C4-2B (cell line): ENCODE measurements around the gene PGS1.

Experiments
- H3K27ac ChIP-seq: fragments of 450-650 bp; 2 replicates; pipeline ENCODE4 v1.5.1; 2017
- CTCF ChIP-seq: fragments of 450-650 bp; conservative IDR thresholded peaks from 2 replicates; pipeline ENCODE4 v1.5.1; 2017; ENCODE audit warnings: mild to moderate bottlenecking
- ZFX ChIP-seq: fragments of 450-650 bp; IDR thresholded peaks from 2 replicates; pipeline ENCODE4 v1.6.1; 2017

Gene PGS1

DNA sequence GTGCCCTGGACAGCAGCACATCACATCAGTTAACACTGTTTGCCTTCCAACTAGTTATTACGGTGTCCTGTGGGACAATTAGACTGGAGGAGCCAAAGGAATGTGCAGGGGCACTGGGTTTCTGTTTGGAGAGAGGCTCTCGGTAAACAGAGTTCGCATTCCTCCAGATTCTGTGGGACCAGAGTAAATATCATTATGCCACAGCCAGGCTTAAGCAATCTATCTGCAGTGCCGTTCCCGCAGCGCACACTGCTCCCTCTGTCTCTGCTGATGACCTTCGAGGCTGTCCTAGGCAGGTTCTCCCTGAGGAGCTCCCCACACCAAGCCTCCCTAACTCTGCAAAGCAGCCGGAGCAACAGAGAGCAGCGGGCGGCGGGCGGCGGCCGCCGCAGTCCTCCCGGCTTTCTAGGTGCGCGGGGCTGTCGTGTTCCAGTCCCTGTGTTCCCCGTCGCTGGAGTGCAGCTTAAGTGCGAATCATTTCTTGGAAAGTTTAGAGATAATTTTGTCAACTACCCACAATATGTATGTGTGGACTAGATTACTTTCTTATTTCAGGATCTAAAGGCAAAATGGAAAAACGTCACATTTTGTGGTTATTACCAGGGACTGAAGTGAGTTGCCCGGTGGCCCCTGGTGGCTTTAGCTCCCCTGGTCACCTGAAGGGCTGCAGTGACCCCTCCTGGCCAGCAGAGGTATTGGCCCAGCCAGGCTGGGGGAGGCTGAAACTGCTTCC lies 43.3 kb downstream of the PGS1 start:
- no peak overlapping the region for H3K27ac ChIP-seq
- TF ChIP-seq ZFX = no peak
- peak; percentile 98 for TF ChIP-seq CTCF

GRCh38 chr17:78422267-78422605 lies 43.8 kb downstream of the PGS1 start:
- TF ChIP-seq CTCF (no peak), ZFX (no peak)
- no peak overlapping the region for H3K27ac ChIP-seq

GRCh38 chr17:78422872-78423588 lies 44.6 kb downstream of the PGS1 start:
- TF ChIP-seq ZFX = no peak
- TF ChIP-seq CTCF = no peak
- no peak overlapping the region for H3K27ac ChIP-seq

DNA sequence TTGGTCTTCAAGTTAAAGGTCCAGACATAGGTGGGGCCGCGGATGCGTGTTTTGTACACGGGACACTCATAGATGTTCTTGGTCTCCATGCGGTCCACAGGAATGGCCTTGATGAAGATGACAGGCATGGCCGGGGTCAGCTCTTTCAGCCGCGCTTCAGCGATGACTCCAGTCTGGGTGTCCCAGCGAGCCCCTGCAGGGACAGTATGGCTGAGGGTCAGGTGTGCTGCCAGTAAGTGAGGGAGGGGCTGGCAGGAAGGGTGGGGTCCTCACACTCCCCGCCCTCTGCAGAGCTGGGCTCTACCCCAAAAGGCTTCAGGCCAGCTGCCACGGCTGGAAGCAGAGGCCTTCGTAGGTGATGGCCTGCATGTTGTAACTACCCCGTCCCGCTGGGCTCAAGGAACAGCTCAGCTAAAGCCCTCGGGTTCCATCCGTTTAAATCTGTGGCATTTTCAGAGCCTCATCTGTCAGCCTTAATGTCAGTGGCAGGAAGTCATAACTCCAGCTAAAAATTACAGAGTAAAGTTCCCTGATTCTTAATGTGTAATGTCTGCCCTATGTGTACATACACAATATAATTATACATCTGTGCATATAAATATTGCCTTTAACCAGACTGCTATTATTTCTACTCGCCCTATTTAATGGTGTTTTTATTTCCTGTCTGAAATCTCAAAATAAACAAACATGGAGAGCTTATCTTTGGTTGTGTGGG lies 45.7 kb downstream of the PGS1 start:
- no peak overlapping the region for H3K27ac ChIP-seq
- no peak for TF ChIP-seq CTCF
- TF ChIP-seq ZFX = no peak

DNA sequence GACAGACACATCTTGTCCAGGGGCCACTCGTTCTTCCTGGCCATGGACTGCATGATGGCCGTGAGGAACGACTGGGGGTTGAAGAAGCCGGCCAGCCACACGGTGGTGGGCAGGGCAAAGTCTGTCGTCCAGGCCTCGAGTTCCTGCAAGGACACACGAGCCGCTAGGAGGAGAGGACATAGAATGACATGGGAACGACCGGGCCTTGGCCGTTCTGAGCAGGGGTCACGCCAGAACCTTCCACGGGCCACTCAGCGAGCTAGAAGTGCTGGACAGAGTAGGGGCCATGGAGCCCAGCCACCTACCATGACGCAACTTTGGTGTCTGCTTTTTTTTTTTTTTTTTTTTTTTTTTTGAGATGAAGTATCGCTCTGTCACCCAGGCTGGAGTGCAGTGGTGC lies 47.0 kb downstream of the PGS1 start:
- H3K27ac ChIP-seq = no peak overlapping the region

DNA sequence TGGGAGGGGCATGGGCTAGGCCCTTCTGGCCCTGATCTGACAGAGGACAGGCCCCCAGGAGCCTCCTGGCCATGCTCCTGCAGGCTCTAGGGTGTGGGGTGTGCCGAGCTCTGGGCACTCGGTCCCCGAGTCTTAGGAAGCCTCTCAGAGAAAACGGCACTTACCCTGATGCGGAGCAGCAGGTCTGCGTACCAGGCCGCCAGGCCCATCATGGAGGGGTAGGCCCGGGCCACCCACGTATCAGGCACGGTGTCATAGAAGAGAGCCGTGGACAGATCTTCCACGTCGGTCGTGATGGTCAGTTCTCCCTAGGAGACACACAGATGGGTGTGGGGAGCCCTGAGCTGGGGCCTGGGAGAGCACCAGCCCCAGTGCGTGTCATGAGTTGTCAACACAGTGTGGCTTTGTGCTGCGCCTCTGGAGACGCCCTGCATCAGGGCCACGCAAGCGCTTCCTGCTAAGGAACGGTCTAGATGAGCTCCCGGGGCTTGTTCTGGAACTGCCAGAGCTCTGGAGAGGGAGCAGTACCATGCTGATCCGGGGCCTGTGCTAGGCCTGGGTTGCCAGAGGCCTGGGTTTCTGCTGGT lies 47.9 kb downstream of the PGS1 start:
- TF ChIP-seq ZFX = no peak
- no peak for TF ChIP-seq CTCF

More for the DNA sequence above, 47.0 kb downstream of the PGS1 start:
- TF ChIP-seq ZFX (no peak), CTCF (no peak)

More for the DNA sequence above, 47.9 kb downstream of the PGS1 start:
- no peak overlapping the region for H3K27ac ChIP-seq
